SK-N-SH (cell line): ENCODE data around the gene SPO11. TPM values are rescaled to one million over a fixed set of nuclear protein-coding genes. Genes with fewer than 3 reads are reported as not detected.

Experiments used
- CTCF ChIA-PET: fragments of 300-600, 350-600 bp; formaldehyde crosslinking; extraction: SDS; loops from one replicate; lab custom pipeline; 2021; lab: Yijun Ruan, JAX
- POLR2A ChIA-PET: fragments of 350-600 bp; sonication (Branson Sonifier 250); formaldehyde crosslinking; extraction: SDS; loops from one replicate; lab custom pipeline; 2020; ENCODE audit warnings: antibody characterized with exemption, inconsistent platforms; lab: Yijun Ruan, JAX
- DNase-seq: peaks from one replicate; pipeline ENCODE4 v3.0.0; 2012
- H2AFZ ChIP-seq: fragments of 200-600 bp; sonication (generic); 2 replicates; pipeline ENCODE4 v1.8.1; 2016; ENCODE audit warnings: antibody characterized with exemption, mild to moderate bottlenecking, low read depth
- H3F3A ChIP-seq: fragments of 200-600 bp; sonication (generic); replicated peaks from 2 replicates; pipeline ENCODE3; 2016; ENCODE audit warnings: antibody characterized with exemption, mild to moderate bottlenecking; ENCODE audit not compliant: insufficient read depth
- H3K27ac ChIP-seq, 2 experiments: fragments of 200-500 bp in 1 of 2; fragments of 200-600 bp in 1 of 2; sonication (Bioruptor generic) in 1 of 2; sonication (generic), shearing (Covaris generic) in 1 of 2; 2 replicates each; pipeline versions ENCODE4 v1.5.1 to v1.6.1; 2014 to 2016; ENCODE audit warnings: low read depth in 2 of 2, inconsistent platforms in 1 of 2, low read length in 1 of 2, mild to moderate bottlenecking in 1 of 2, mixed read lengths in 1 of 2
- H3K27me3 ChIP-seq: fragments of 200-600 bp; sonication (generic), shearing (Covaris generic); 2 replicates; pipeline ENCODE4 v1.6.1; 2016; ENCODE audit warnings: mixed run types; ENCODE audit not compliant: insufficient read depth
- H3K36me3 ChIP-seq, 2 experiments: fragments of 200-500 bp in 1 of 2; fragments of 200-600 bp in 1 of 2; sonication (Bioruptor generic) in 1 of 2; sonication (generic) in 1 of 2; replicated peaks in 1 of 2; 2 replicates each; pipeline versions ENCODE3 to v1.5.1; 2014 to 2016; ENCODE audit warnings: low read length in 1 of 2, mild to moderate bottlenecking in 1 of 2; ENCODE audit not compliant: insufficient read depth in 2 of 2, control insufficient read depth in 1 of 2
- H3K4me1 ChIP-seq, 2 experiments: fragments of 200-500 bp in 1 of 2; fragments of 200-600 bp in 1 of 2; sonication (Bioruptor generic) in 1 of 2; sonication (generic), shearing (Covaris generic) in 1 of 2; 2 replicates each; pipeline versions ENCODE4 v1.5.1 to v1.6.1; 2014 to 2016; ENCODE audit warnings: low read depth in 1 of 2, low read length in 1 of 2, mixed run types in 1 of 2; ENCODE audit not compliant: insufficient read depth in 2 of 2, control insufficient read depth in 1 of 2
- H3K4me2 ChIP-seq: fragments of 200-600 bp; sonication (generic), shearing (Covaris generic); 2 replicates; pipeline ENCODE4 v1.6.1; 2017; ENCODE audit warnings: mixed run types
- H3K4me3 ChIP-seq, 2 experiments: fragments of 200-500 bp in 1 of 2; fragments of 200-600 bp in 1 of 2; sonication (Bioruptor generic) in 1 of 2; sonication (generic), shearing (Covaris generic) in 1 of 2; 2 replicates each; pipeline versions ENCODE4 v1.5.1 to v1.8.1; 2014 to 2016; ENCODE audit warnings: low read depth in 2 of 2, inconsistent platforms in 1 of 2, low read length in 1 of 2, mild to moderate bottlenecking in 1 of 2, mixed read lengths in 1 of 2, moderate library complexity in 1 of 2
- H3K79me2 ChIP-seq: fragments of 200-600 bp; sonication (generic); 2 replicates; pipeline ENCODE4 v1.8.1; 2017; ENCODE audit warnings: mild to moderate bottlenecking; ENCODE audit not compliant: insufficient read depth
- H3K9ac ChIP-seq: fragments of 200-600 bp; sonication (generic); 2 replicates; pipeline ENCODE4 v1.6.1; 2017; ENCODE audit warnings: mixed run types
- H3K9me2 ChIP-seq: fragments of 200-600 bp; sonication (generic); 2 replicates; pipeline ENCODE4 v1.6.1; 2017; ENCODE audit warnings: mixed run types
- H3K9me3 ChIP-seq: fragments of 200-600 bp; sonication (generic); 2 replicates; pipeline ENCODE4 v1.6.1; 2017; ENCODE audit warnings: mixed run types, mild to moderate bottlenecking, moderate library complexity
- H4K20me1 ChIP-seq: fragments of 200-600 bp; sonication (generic); 2 replicates; pipeline ENCODE4 v1.6.1; 2017; ENCODE audit warnings: mild to moderate bottlenecking, mixed run types; ENCODE audit not compliant: insufficient read depth
- EZH2phosphoT487 ChIP-seq: fragments of 200-600 bp; sonication (generic); IDR thresholded peaks from 2 replicates; pipeline ENCODE4 v1.6.1; 2017; ENCODE audit warnings: low read depth, mixed run types, mild to moderate bottlenecking, antibody characterized with exemption, moderate library complexity, borderline replicate concordance
- FOSL2 ChIP-seq: IDR thresholded peaks from 2 replicates; pipeline ENCODE4 v1.4.0; 2012; ENCODE audit warnings: low read depth, mild to moderate bottlenecking, moderate library complexity, borderline replicate concordance
- FOXJ3 ChIP-seq: sonication (generic); formaldehyde crosslinking; IDR thresholded peaks from 2 replicates; pipeline ENCODE4 v1.5.1; 2020; ENCODE audit warnings: mild to moderate bottlenecking, missing genetic modification reagents
- FOXM1 ChIP-seq: IDR thresholded peaks from 2 replicates; pipeline ENCODE4 v1.4.0; 2012; ENCODE audit warnings: low read depth, mild to moderate bottlenecking
- GABPA ChIP-seq: IDR thresholded peaks from 2 replicates; pipeline ENCODE4 v1.4.0; 2012; ENCODE audit warnings: low read depth, mild to moderate bottlenecking
- GATA2 ChIP-seq: sonication (generic); formaldehyde crosslinking; IDR thresholded peaks from 2 replicates; pipeline ENCODE4 v1.5.0; 2020; ENCODE audit warnings: mild to moderate bottlenecking, missing genetic modification reagents
- JUND ChIP-seq: IDR thresholded peaks from 2 replicates; pipeline ENCODE4 v1.4.0; 2012
- MEF2A ChIP-seq: IDR thresholded peaks from 2 replicates; pipeline ENCODE4 v1.4.0; 2012; ENCODE audit warnings: low read depth, borderline replicate concordance
- MXI1 ChIP-seq: IDR thresholded peaks from 2 replicates; pipeline ENCODE4 v1.6.1; 2012; ENCODE audit warnings: mild to moderate bottlenecking, low read depth, low read length, improper control_type of control experiment
- NFIC ChIP-seq: IDR thresholded peaks from 2 replicates; pipeline ENCODE4 v1.4.0; 2012; ENCODE audit warnings: borderline replicate concordance
- NRF1 ChIP-seq: IDR thresholded peaks from 2 replicates; pipeline ENCODE4 v1.6.1; 2012; ENCODE audit warnings: low read depth, mild to moderate bottlenecking, low read length
- PBX3 ChIP-seq: IDR thresholded peaks from 2 replicates; pipeline ENCODE4; 2012
- POLR2AphosphoS5 ChIP-seq: IDR thresholded peaks from 2 replicates; pipeline ENCODE4 v1.6.1; 2012; ENCODE audit warnings: low read depth, low read length
- RAD21 ChIP-seq: IDR thresholded peaks from 2 replicates; pipeline ENCODE4 v1.6.1; 2012; ENCODE audit warnings: mild to moderate bottlenecking, low read length
- RFX5 ChIP-seq: IDR thresholded peaks from 2 replicates; pipeline ENCODE4 v1.6.1; 2012; ENCODE audit warnings: mild to moderate bottlenecking, improper control_type of control experiment, low read length
- SMC3 ChIP-seq: IDR thresholded peaks from 2 replicates; pipeline ENCODE4 v1.6.1; 2012; ENCODE audit warnings: low read depth, low read length, improper control_type of control experiment
- TAF1 ChIP-seq: IDR thresholded peaks from 2 replicates; pipeline ENCODE4 v1.6.1; 2012; ENCODE audit warnings: low read depth, mild to moderate bottlenecking, low read length, moderate library complexity, borderline replicate concordance
- ZBTB33 ChIP-seq: IDR thresholded peaks from 2 replicates; pipeline ENCODE4 v1.4.0; 2012; ENCODE audit warnings: low read depth, borderline replicate concordance
- WGBS: methylation state at CpG from one replicate; pipeline ENCODE4 v1.1.6; 2017; ENCODE audit warnings: low lambda C conversion rate; 5-methylcytosine and 5-hydroxymethylcytosine counted together
- polyA plus RNA-seq, 3 experiments: library from polyadenylated mRNA; depleted of rRNA; stranded (reverse); fragments of >200 nt; gene quantifications; 2 replicates each; pipeline ENCODE4 v1.2.3, GENCODE V29; 2012
- TF ChIP-seq, protein P1 (sequence below): fragments of 200-600 bp; sonication (generic); IDR thresholded peaks from 2 replicates; pipeline ENCODE4 v1.6.1; 2017; ENCODE audit warnings: antibody characterized with exemption, mild to moderate bottlenecking, moderate library complexity
- TF ChIP-seq, protein P2 (sequence below): IDR thresholded peaks from 2 replicates; pipeline ENCODE4 v1.4.0; 2012; ENCODE audit warnings: low read depth, borderline replicate concordance

Gene SPO11
- polyA plus RNA-seq, 1 of the 3 experiments (the other 2 are of a cell fraction), result not detected

DNA sequence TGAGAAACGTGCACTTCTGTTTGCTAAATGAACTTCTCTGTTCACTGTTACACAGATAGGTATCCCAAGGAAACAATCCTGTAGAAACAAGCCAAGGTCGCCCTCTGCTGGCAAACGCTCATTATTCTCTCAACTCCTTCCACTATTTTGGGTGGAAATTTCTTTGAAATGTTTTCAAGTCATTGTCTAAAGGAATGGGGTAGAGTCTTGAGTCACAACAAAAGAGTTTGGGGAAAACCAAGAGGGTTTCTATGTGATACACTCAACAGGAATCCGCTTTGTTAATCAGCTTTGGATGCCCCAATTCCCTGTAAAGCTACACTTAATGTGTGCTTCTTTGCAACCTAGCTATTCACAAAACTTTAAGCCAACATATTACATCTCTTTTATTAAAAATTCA, 16.9 kb downstream of the SPO11 start:
- WGBS, result under 1% methylated on average over 4 of the region's 4 CpGs
- POLR2A ChIA-PET, result no interaction called here
- peaks cover 17% of the 10 kb centered on the region for H3F3A ChIP-seq
- H3K4me1 ChIP-seq, result no peaks in the 10 kb centered on the region; a peak in 1 of 4 replicates
- H4K20me1 ChIP-seq, result no peaks in the 10 kb centered on the region
- no peak overlapping the region for H3K4me2 ChIP-seq
- peak overlapping the region in 1 of 2 experiments; percentile 24; a peak in 1 of 4 replicates for H3K4me3 ChIP-seq
- no peak overlapping the region for H3K27ac ChIP-seq
- peak; percentile 65 for DNase-seq
- no peaks in the 10 kb centered on the region for H3K9me3 ChIP-seq
- no peak overlapping the region for H3K9ac ChIP-seq
- peaks cover 4% of the 10 kb centered on the region for H3K79me2 ChIP-seq
- no peaks in the 10 kb centered on the region; the same call in 1 of the 2 replicates for H3K27me3 ChIP-seq
- no peak overlapping the region for H2AFZ ChIP-seq
- TF ChIP-seq EZH2phosphoT487 (no peak), RAD21 (peak; percentile 95), SMC3 (peak; percentile 83)
- TF ChIP-seq, protein P1, sequence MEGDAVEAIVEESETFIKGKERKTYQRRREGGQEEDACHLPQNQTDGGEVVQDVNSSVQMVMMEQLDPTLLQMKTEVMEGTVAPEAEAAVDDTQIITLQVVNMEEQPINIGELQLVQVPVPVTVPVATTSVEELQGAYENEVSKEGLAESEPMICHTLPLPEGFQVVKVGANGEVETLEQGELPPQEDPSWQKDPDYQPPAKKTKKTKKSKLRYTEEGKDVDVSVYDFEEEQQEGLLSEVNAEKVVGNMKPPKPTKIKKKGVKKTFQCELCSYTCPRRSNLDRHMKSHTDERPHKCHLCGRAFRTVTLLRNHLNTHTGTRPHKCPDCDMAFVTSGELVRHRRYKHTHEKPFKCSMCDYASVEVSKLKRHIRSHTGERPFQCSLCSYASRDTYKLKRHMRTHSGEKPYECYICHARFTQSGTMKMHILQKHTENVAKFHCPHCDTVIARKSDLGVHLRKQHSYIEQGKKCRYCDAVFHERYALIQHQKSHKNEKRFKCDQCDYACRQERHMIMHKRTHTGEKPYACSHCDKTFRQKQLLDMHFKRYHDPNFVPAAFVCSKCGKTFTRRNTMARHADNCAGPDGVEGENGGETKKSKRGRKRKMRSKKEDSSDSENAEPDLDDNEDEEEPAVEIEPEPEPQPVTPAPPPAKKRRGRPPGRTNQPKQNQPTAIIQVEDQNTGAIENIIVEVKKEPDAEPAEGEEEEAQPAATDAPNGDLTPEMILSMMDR, result peak; percentile 89
- CTCF ChIA-PET, result interaction anchor here (0.6 to 11.2 kb wide), 47 partner anchors 9 to 352 kb away, joined by 3 to 187 read pairs (median 4); partner anchors contain the start of genes RBM38 and SPO11
- H3K9me2 ChIP-seq, result no peaks in the 10 kb centered on the region
- H3K36me3 ChIP-seq, result no peaks in the 10 kb centered on the region

DNA sequence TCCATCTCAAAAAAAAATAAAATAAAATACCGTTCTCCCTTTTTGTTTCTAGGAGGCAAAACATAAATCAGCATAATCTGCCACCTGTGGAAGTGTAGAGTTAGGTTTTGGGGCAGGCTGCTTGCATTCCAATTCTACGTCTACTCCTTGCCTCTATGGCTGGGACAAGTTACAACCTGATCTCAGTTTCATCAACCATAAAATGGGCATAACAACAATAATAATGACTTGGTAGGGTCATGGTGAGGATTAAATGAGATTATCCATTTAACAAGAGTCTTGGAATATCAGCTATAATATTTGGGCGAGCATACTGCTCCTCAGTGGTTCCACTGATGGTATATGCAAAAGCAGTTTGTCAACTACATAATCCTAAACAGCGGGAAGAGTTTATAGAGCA, 17.8 kb downstream of the SPO11 start:
- POLR2A ChIA-PET, result no interaction called here
- no peak for TF ChIP-seq POLR2AphosphoS5
- no peak for TF ChIP-seq MXI1
- TF ChIP-seq NFIC, result no peak
- no peak for TF ChIP-seq ZBTB33
- TF ChIP-seq PBX3, result no peak
- TF ChIP-seq, protein P1, result no peak
- no peak for TF ChIP-seq TAF1
- TF ChIP-seq SMC3, result no peak
- TF ChIP-seq RFX5, result no peak
- no peak for TF ChIP-seq FOXM1
- TF ChIP-seq MEF2A, result no peak
- no peak for TF ChIP-seq GATA2 (CRISPR knock-in tag)
- TF ChIP-seq, protein P2, sequence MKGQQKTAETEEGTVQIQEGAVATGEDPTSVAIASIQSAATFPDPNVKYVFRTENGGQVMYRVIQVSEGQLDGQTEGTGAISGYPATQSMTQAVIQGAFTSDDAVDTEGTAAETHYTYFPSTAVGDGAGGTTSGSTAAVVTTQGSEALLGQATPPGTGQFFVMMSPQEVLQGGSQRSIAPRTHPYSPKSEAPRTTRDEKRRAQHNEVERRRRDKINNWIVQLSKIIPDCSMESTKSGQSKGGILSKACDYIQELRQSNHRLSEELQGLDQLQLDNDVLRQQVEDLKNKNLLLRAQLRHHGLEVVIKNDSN, result no peak
- no peak for TF ChIP-seq FOXJ3
- no peak for TF ChIP-seq FOSL2
- TF ChIP-seq NRF1, result no peak
- TF ChIP-seq GABPA, result no peak
- TF ChIP-seq JUND, result no peak

More for the DNA sequence above, 17.8 kb downstream of the SPO11 start:
- Histone ChIP-seq H3K9me2 (no peaks in the 10 kb centered on the region), H3K4me3 (no peak overlapping the region), H3F3A (peaks cover 17% of the 10 kb centered on the region), H3K9ac (no peak overlapping the region), H4K20me1 (no peaks in the 10 kb centered on the region; the same call in 1 of the 2 replicates), H3K27me3 (no peaks in the 10 kb centered on the region; the same call in 1 of the 2 replicates), H3K4me2 (no peak overlapping the region), H3K36me3 (no peaks in the 10 kb centered on the region), H3K27ac (no peak overlapping the region), H3K9me3 (no peaks in the 10 kb centered on the region), H3K79me2 (peaks cover 13% of the 10 kb centered on the region), H3K4me1 (peaks cover 0 to 8% of the 10 kb centered on the region in 2 experiments; a peak in 2 of 4 replicates), H2AFZ (no peak overlapping the region)
- 68% methylated on average over 4 of the region's 4 CpGs for WGBS
- DNase-seq, result no peak
- CTCF ChIA-PET, result interaction anchor here (1.1 to 11.2 kb wide), 9 partner anchors 12 to 353 kb away, joined by 3 to 187 read pairs (median 4); partner anchors contain the start of genes RBM38 and SPO11
